Neural progenitor cell (in vitro differentiated cells): Measurements from ENCODE around the gene ATF6B. TPM values are rescaled to one million over a fixed set of nuclear protein-coding genes. Genes with fewer than 3 reads are reported as not detected.

Experiments used
- DNase-seq: peaks from one replicate; pipeline ENCODE4 v3.0.0-alpha.2; 2016; ENCODE audit warnings: low spot score
- H2AFZ ChIP-seq: fragments of 200-600 bp; sonication (generic); replicated peaks from 2 replicates; pipeline ENCODE4 v1.6.1; 2016; ENCODE audit warnings: antibody characterized with exemption
- H3F3A ChIP-seq: fragments of 200-600 bp; sonication (generic); 2 replicates; pipeline ENCODE4 v1.6.1; 2016; ENCODE audit warnings: antibody characterized with exemption, low read depth
- H3K27ac ChIP-seq: fragments of 200-600 bp; sonication (generic); 2 replicates; pipeline ENCODE4 v1.5.1; 2016; ENCODE audit warnings: mild to moderate bottlenecking
- H3K27me3 ChIP-seq: fragments of 200-600 bp; sonication (generic); 2 replicates; pipeline ENCODE4 v1.6.1; 2016; ENCODE audit warnings: mild to moderate bottlenecking, moderate library complexity
- H3K36me3 ChIP-seq: fragments of 200-600 bp; sonication (generic); 2 replicates; pipeline ENCODE4 v1.5.1; 2016
- H3K4me1 ChIP-seq: fragments of 200-600 bp; sonication (generic); 2 replicates; pipeline ENCODE4 v1.6.1; 2016; ENCODE audit warnings: mixed run types
- H3K4me2 ChIP-seq: fragments of 200-600 bp; sonication (generic); 2 replicates; pipeline ENCODE4 v1.6.1; 2016
- H3K4me3 ChIP-seq: fragments of 200-600 bp; sonication (generic); 2 replicates; pipeline ENCODE4 v1.5.1; 2016
- H3K79me2 ChIP-seq: fragments of 200-600 bp; sonication (generic); 2 replicates; pipeline ENCODE4 v1.6.1; 2016; ENCODE audit warnings: low read depth
- H3K9ac ChIP-seq: fragments of 200-600 bp; sonication (generic); 2 replicates; pipeline ENCODE4 v1.6.1; 2016
- H3K9me3 ChIP-seq: fragments of 200-600 bp; sonication (generic); 2 replicates; pipeline ENCODE4 v1.5.1; 2016; ENCODE audit warnings: low read depth
- H4K20me1 ChIP-seq: fragments of 200-600 bp; sonication (generic); 2 replicates; pipeline ENCODE4 v1.6.1; 2016; ENCODE audit warnings: low read depth
- H3K27ac Mint-ChIP-seq: 3 replicates; pipeline ENCODE4 v1.8.0; 2021; ENCODE audit warnings: mixed read lengths
- H3K27me3 Mint-ChIP-seq: 2 replicates; pipeline ENCODE4 v1.8.0; 2022; ENCODE audit warnings: low read depth, mild to moderate bottlenecking, inconsistent platforms, moderate library complexity, mixed read lengths; ENCODE audit not compliant: insufficient read depth
- H3K36me3 Mint-ChIP-seq: 3 replicates; pipeline ENCODE4 v1.8.0; 2021; ENCODE audit warnings: mixed read lengths
- H3K4me1 Mint-ChIP-seq: 3 replicates; pipeline ENCODE4 v1.8.0; 2021; ENCODE audit warnings: mixed read lengths
- H3K4me3 Mint-ChIP-seq: 3 replicates; pipeline ENCODE4 v1.8.0; 2021; ENCODE audit warnings: mild to moderate bottlenecking, moderate library complexity, mixed read lengths
- H3K9me3 Mint-ChIP-seq: 3 replicates; pipeline ENCODE4 v1.8.0; 2020; ENCODE audit warnings: mixed read lengths
- EZH2 ChIP-seq: fragments of 200-600 bp; sonication (generic); IDR thresholded peaks from 2 replicates; pipeline ENCODE4 v1.6.1; 2017; ENCODE audit warnings: antibody characterized with exemption, mild to moderate bottlenecking, moderate library complexity
- EZH2phosphoT487 ChIP-seq: fragments of 200-600 bp; sonication (generic); IDR thresholded peaks from 2 replicates; pipeline ENCODE4 v1.6.1; 2017; ENCODE audit warnings: antibody characterized with exemption
- total RNA-seq: library from RNA; depleted of rRNA; stranded (reverse); fragments of >200 nt; gene quantifications from 2 replicates; pipeline ENCODE4 v1.2.3, GENCODE V29; 2015; ENCODE audit warnings: low replicate concordance
- TF ChIP-seq, protein P1 (sequence below): fragments of 200-600 bp; sonication (generic); IDR thresholded peaks from 2 replicates; pipeline ENCODE4 v1.5.1; 2017; ENCODE audit warnings: antibody characterized with exemption, mild to moderate bottlenecking

ATF6B gene
- total RNA-seq, 1 donor from 2014 or later = 19.4 TPM

DNA sequence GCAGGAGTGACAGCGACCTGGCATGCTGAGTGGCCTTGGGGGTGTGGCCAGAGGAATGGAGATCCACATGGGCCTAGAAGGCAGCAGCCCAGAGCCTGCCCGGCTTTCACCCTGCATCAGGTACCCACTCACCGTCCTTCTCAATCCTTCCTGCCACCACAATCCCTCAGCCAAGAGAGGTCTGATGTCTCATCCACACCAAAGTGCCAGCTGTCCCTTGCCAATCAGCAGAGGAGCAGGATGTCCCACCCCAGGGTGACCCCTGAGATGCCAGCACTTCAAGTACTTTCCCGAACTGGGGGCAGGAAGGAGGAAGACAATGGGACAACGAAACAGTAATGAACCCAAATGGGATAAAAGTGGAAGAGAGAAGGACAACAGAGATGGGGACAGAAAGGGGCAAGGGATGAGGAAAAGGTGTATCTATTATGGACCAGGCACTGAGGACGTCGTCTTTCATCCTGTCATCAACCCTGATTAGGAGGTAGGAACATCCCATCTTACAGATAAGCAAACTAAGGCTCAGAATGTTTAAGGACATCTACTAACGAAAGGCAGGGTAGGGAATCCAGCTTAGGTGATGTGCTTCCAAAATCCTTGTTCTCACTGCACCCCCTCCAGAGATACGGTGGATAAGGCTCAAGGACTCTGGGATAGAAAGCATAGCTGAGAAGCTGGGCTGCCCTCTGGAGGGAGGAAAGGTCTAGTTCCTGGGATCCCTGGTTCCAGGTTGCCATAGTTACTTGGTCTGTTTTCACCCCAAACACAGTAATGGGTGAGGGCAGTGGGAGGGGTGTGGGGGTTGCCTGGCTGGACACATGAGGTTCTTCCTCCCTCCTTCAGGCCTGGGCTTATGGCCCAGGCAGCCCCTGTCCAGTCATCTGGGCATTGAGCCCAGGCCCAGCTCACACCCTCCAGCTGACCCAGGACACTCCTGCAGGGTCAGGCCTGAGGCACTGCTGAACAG is 14.4 kb downstream of the ATF6B start:
- no peaks in the 10 kb centered on the region for H3F3A ChIP-seq
- H4K20me1 ChIP-seq = no peaks in the 10 kb centered on the region
- no peak overlapping the region for H3K4me3 ChIP-seq
- TF ChIP-seq EZH2 = no peak
- TF ChIP-seq, protein P1, sequence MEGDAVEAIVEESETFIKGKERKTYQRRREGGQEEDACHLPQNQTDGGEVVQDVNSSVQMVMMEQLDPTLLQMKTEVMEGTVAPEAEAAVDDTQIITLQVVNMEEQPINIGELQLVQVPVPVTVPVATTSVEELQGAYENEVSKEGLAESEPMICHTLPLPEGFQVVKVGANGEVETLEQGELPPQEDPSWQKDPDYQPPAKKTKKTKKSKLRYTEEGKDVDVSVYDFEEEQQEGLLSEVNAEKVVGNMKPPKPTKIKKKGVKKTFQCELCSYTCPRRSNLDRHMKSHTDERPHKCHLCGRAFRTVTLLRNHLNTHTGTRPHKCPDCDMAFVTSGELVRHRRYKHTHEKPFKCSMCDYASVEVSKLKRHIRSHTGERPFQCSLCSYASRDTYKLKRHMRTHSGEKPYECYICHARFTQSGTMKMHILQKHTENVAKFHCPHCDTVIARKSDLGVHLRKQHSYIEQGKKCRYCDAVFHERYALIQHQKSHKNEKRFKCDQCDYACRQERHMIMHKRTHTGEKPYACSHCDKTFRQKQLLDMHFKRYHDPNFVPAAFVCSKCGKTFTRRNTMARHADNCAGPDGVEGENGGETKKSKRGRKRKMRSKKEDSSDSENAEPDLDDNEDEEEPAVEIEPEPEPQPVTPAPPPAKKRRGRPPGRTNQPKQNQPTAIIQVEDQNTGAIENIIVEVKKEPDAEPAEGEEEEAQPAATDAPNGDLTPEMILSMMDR = peak; percentile 20
- TF ChIP-seq EZH2phosphoT487 = no peak
- no peaks in the 10 kb centered on the region for H3K9me3 ChIP-seq
- no peaks in the 10 kb centered on the region for H3K9me3 Mint-ChIP-seq
- peaks cover 6% of the 10 kb centered on the region for H3K36me3 Mint-ChIP-seq
- H3K4me1 Mint-ChIP-seq = peaks cover 12% of the 10 kb centered on the region
- H3K27ac Mint-ChIP-seq = no peak overlapping the region
- peaks cover 5% of the 10 kb centered on the region for H3K27me3 ChIP-seq
- peaks cover 9% of the 10 kb centered on the region for H3K27me3 Mint-ChIP-seq
- H2AFZ ChIP-seq = no peak overlapping the region
- H3K9ac ChIP-seq = no peak overlapping the region
- H3K4me3 Mint-ChIP-seq = no peak overlapping the region
- peaks cover 5% of the 10 kb centered on the region for H3K4me1 ChIP-seq
- H3K27ac ChIP-seq = no peak overlapping the region
- H3K36me3 ChIP-seq = no peaks in the 10 kb centered on the region
- no peak overlapping the region for H3K4me2 ChIP-seq
- DNase-seq = peak; percentile 65
- no peaks in the 10 kb centered on the region for H3K79me2 ChIP-seq

DNA sequence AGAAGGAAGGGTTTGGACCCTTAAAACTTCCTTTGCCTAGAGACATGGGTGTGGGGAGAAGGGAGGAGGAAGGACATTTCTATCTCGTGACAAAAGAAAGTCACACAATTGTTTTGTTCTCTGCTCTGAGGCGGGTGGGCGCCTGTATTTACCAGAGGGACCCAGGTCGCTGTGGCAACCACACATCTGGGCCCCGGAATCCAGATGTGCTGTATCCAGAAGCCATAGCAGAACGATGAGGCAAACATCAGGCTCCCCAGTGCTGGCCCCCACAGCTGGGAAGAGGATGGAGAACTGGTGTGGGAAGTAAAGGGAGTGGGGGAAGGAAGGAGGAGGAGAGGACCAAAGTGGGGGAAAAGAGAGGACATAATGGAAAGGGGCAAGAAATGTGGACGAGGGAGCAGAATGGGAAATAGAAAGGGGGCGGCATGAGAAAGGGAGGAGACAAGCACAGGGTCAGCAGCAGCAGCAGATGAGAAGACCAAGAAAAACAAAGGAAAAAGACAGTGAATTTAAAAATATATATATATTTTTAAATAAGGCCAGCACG is 15.5 kb downstream of the ATF6B start:
- TF ChIP-seq, protein P1 = no peak
- TF ChIP-seq EZH2phosphoT487 (no peak), EZH2 (no peak)
- H3K4me2 ChIP-seq = no peak overlapping the region
- no peak overlapping the region for H3K9ac ChIP-seq
- H3F3A ChIP-seq = no peaks in the 10 kb centered on the region
- Mint-ChIP-seq H3K9me3 (no peaks in the 10 kb centered on the region), H3K4me3 (no peak overlapping the region), H3K36me3 (peaks cover 6% of the 10 kb centered on the region), H3K27ac (no peak overlapping the region), H3K4me1 (peaks cover 23% of the 10 kb centered on the region), H3K27me3 (peaks cover 7% of the 10 kb centered on the region)
- H3K27ac ChIP-seq = no peak overlapping the region
- H3K36me3 ChIP-seq = no peaks in the 10 kb centered on the region
- no peak for DNase-seq
- H3K27me3 ChIP-seq = peaks cover 11% of the 10 kb centered on the region
- H3K79me2 ChIP-seq = no peaks in the 10 kb centered on the region
- no peaks in the 10 kb centered on the region for H3K9me3 ChIP-seq
- no peak overlapping the region for H3K4me3 ChIP-seq
- H3K4me1 ChIP-seq = peaks cover 15% of the 10 kb centered on the region
- no peaks in the 10 kb centered on the region for H4K20me1 ChIP-seq
- H2AFZ ChIP-seq = no peak overlapping the region

DNA sequence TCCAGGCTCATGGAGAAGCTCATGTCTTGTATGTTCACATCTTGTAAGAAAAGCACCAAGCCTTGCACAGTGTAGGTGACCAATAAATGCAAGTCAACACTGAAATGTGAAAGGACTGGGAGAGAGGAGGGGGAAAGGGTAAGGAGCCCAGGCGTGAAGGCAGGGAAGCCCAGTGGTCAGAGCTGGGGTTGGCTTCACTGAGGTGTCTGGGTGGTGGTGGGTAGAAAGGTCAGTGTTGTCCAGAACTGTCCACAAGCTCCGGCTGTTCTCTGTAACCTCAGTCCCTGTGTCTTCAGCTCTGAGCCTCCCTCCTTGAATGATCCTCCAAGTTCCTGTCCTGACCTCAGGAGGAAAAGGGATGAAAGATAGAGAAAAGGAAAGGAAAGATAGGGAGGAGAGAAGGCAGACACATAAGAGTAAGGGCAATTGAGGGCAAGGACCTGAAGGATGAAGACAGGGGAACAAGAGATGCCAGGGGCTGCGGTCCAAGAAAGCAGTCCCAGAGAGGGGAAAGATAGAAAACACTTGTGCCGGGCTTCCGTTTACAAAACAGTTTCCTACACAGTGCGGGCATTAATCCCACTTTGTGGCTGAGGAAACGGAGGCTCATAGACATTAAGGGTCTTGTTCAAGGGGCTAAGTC is 16.5 kb downstream of the ATF6B start:
- Histone ChIP-seq H3K27ac (no peak overlapping the region), H4K20me1 (no peaks in the 10 kb centered on the region), H2AFZ (no peak overlapping the region), H3K9me3 (no peaks in the 10 kb centered on the region), H3K4me2 (no peak overlapping the region), H3K4me1 (peaks cover 15% of the 10 kb centered on the region), H3F3A (no peaks in the 10 kb centered on the region), H3K9ac (no peak overlapping the region), H3K4me3 (no peak overlapping the region), H3K36me3 (no peaks in the 10 kb centered on the region), H3K27me3 (peaks cover 11% of the 10 kb centered on the region), H3K79me2 (no peaks in the 10 kb centered on the region)
- no peak for DNase-seq
- peaks cover 24% of the 10 kb centered on the region for H3K4me1 Mint-ChIP-seq
- TF ChIP-seq, protein P1 = no peak
- TF ChIP-seq EZH2 (no peak), EZH2phosphoT487 (no peak)
- H3K9me3 Mint-ChIP-seq = no peaks in the 10 kb centered on the region
- peaks cover 6% of the 10 kb centered on the region for H3K36me3 Mint-ChIP-seq
- H3K27me3 Mint-ChIP-seq = peaks cover 7% of the 10 kb centered on the region
- no peak overlapping the region for H3K4me3 Mint-ChIP-seq
- H3K27ac Mint-ChIP-seq = no peak overlapping the region
